Pons (tissue), 1 donor: ENCODE results near the gene PTPRE.

Experiments
- DNase-seq: peaks from one replicate; pipeline ENCODE4 v3.0.0-alpha.2; 2016; ENCODE audit warnings: low spot score

The PTPRE gene

GRCh38 chr10:128001363-128001745, 94.5 kb downstream of the PTPRE start:
- no peak for DNase-seq

GRCh38 chr10:128001849-128002248, 94.9 kb downstream of the PTPRE start:
- DNase-seq, result no peak

GRCh38 chr10:128003521-128003920, 96.6 kb downstream of the PTPRE start:
- no peak for DNase-seq

GRCh38 chr10:128005858-128006257, 99.0 kb downstream of the PTPRE start:
- DNase-seq, result no peak

- no peak for DNase-seq
These were observed 100.2 kb downstream of the PTPRE start for GRCh38 chr10:128007056-128007455.

GRCh38 chr10:128007971-128008370, 101.1 kb downstream of the PTPRE start:
- no peak for DNase-seq

- DNase-seq, result no peak
These were observed 101.8 kb downstream of the PTPRE start for GRCh38 chr10:128008521-128009250.

- no peak for DNase-seq
These were observed 102.6 kb downstream of the PTPRE start for GRCh38 chr10:128009372-128010126.

GRCh38 chr10:128011059-128011979, 104.4 kb downstream of the PTPRE start:
- peak; percentile 72 for DNase-seq

- DNase-seq, result no peak
These were observed 106.7 kb downstream of the PTPRE start for GRCh38 chr10:128013626-128014025.

- no peak for DNase-seq
These were observed 107.3 kb downstream of the PTPRE start for GRCh38 chr10:128014236-128014635.

- no peak for DNase-seq
These were observed 109.6 kb downstream of the PTPRE start for GRCh38 chr10:128016423-128017060.

- DNase-seq, result no peak
These were observed 110.9 kb downstream of the PTPRE start for GRCh38 chr10:128017822-128018221.

- DNase-seq, result no peak
These were observed 111.3 kb downstream of the PTPRE start for GRCh38 chr10:128018236-128018635.

- DNase-seq, result no peak
These were observed 111.8 kb downstream of the PTPRE start for GRCh38 chr10:128018691-128019090.

- DNase-seq, result no peak
These were observed 115.6 kb downstream of the PTPRE start for GRCh38 chr10:128022261-128023196.

GRCh38 chr10:128024426-128024825, 117.5 kb downstream of the PTPRE start:
- no peak for DNase-seq

- no peak for DNase-seq
These were observed 118.5 kb downstream of the PTPRE start for GRCh38 chr10:128025437-128025836.

- DNase-seq, result no peak
These were observed 119.0 kb downstream of the PTPRE start for GRCh38 chr10:128025951-128026350.

GRCh38 chr10:128026615-128027300, 119.9 kb downstream of the PTPRE start:
- no peak for DNase-seq
